RWPE2 (cell line): ENCODE measurements around the gene PMM2.

Experiments
- ATAC-seq: fragments of 200-7000 bp; cut with Tn5 transposase; 3 replicates; pipeline ENCODE4 v1.9.1; 2021; ENCODE audit warnings: low read depth
- DNase-seq: peaks from one replicate; pipeline ENCODE4 v3.0.0-alpha.2; 2020; ENCODE audit warnings: low spot score
- H3K27ac ChIP-seq: fragments of 450-650 bp; 2 replicates; pipeline ENCODE4 v1.5.1; 2017; ENCODE audit warnings: mild to moderate bottlenecking; ENCODE audit not compliant: poor library complexity, severe bottlenecking
- H3K27me3 ChIP-seq: fragments of 250-450 bp; sonication (Bioruptor Pico); 2 replicates; pipeline ENCODE4 v1.5.1; 2021; ENCODE audit warnings: mild to moderate bottlenecking, moderate library complexity; ENCODE audit not compliant: insufficient read depth, poor library complexity, severe bottlenecking
- H3K36me3 ChIP-seq: fragments of 250-450 bp; sonication (Bioruptor Pico); 2 replicates; pipeline ENCODE4 v1.5.1; 2020; ENCODE audit warnings: low read depth, mild to moderate bottlenecking, moderate library complexity
- H3K4me1 ChIP-seq: fragments of 250-450 bp; sonication (Bioruptor Pico); 2 replicates; pipeline ENCODE4 v1.5.1; 2021; ENCODE audit warnings: mild to moderate bottlenecking, moderate library complexity; ENCODE audit not compliant: insufficient read depth, poor library complexity, severe bottlenecking
- H3K4me3 ChIP-seq: fragments of 250-450 bp; sonication (Bioruptor Pico); 2 replicates; pipeline ENCODE4 v1.5.1; 2021; ENCODE audit warnings: mild to moderate bottlenecking, moderate library complexity; ENCODE audit not compliant: severe bottlenecking
- H3K9me3 ChIP-seq: fragments of 250-450 bp; sonication (Bioruptor Pico); 2 replicates; pipeline ENCODE4 v1.5.1; 2021; ENCODE audit warnings: mild to moderate bottlenecking, moderate library complexity; ENCODE audit not compliant: severe bottlenecking
- CTCF ChIP-seq: fragments of 450-650 bp; IDR thresholded peaks from one replicate; pipeline ENCODE4 v1.5.1; 2017; ENCODE audit warnings: mild to moderate bottlenecking, moderate library complexity; ENCODE audit not compliant: poor library complexity, severe bottlenecking

PMM2 gene

GRCh38 chr16:8848939-8849391 lies 51.3 kb downstream of the PMM2 start:
- Histone ChIP-seq H3K27me3 (no peaks in the 10 kb centered on the region), H3K27ac (peak overlapping the region; percentile 98), H3K4me1 (peaks cover 35% of the 10 kb centered on the region), H3K9me3 (no peaks in the 10 kb centered on the region), H3K4me3 (no peak overlapping the region), H3K36me3 (peaks cover 50% of the 10 kb centered on the region)
- TF ChIP-seq CTCF, result no peak
- DNase-seq (peak; percentile 91), ATAC-seq (peak; percentile 73)

GRCh38 chr16:8849411-8850011 lies 51.9 kb downstream of the PMM2 start:
- DNase-seq (peak; percentile 84), ATAC-seq (peak; percentile 48)
- no peak for TF ChIP-seq CTCF
- no peaks in the 10 kb centered on the region for H3K27me3 ChIP-seq
- H3K4me3 ChIP-seq, result no peak overlapping the region
- H3K9me3 ChIP-seq, result no peaks in the 10 kb centered on the region
- H3K4me1 ChIP-seq, result peaks cover 35% of the 10 kb centered on the region
- peaks cover 54% of the 10 kb centered on the region for H3K36me3 ChIP-seq
- H3K27ac ChIP-seq, result peak overlapping the region; percentile 98

- ATAC-seq (peak; percentile 81), DNase-seq (peak; percentile 91)
- H3K36me3 ChIP-seq, result peaks cover 63% of the 10 kb centered on the region
- H3K4me3 ChIP-seq, result no peak overlapping the region
- H3K27ac ChIP-seq, result peak overlapping the region; percentile 98
- H3K27me3 ChIP-seq, result no peaks in the 10 kb centered on the region
- no peaks in the 10 kb centered on the region for H3K9me3 ChIP-seq
- peaks cover 35% of the 10 kb centered on the region for H3K4me1 ChIP-seq
- TF ChIP-seq CTCF, result no peak
Measured at GRCh38 chr16:8850279-8850885, 52.7 kb downstream of the PMM2 start.

- no peaks in the 10 kb centered on the region for H3K27me3 ChIP-seq
- DNase-seq, result no peak
- peaks cover 35% of the 10 kb centered on the region for H3K4me1 ChIP-seq
- no peak overlapping the region for H3K4me3 ChIP-seq
- peaks cover 72% of the 10 kb centered on the region for H3K36me3 ChIP-seq
- ATAC-seq, result no peak
- H3K9me3 ChIP-seq, result no peaks in the 10 kb centered on the region
- TF ChIP-seq CTCF, result no peak
- peak overlapping the region; percentile 98 for H3K27ac ChIP-seq
Measured at GRCh38 chr16:8851761-8852403, 54.2 kb downstream of the PMM2 start.
